Breast epithelium (tissue), 4 donors: ENCODE data around the gene SLC6A3. TPM values are rescaled to one million over a fixed set of nuclear protein-coding genes. Genes with fewer than 3 reads are reported as not detected.

ENCODE experiments used
- DNase-seq, 2 donors: peaks; one replicate each; pipeline ENCODE4 v3.0.0-alpha.2; 2019; ENCODE audit warnings: low spot score in 2 of 2
- H3K27ac ChIP-seq, 2 donors: fragments of 200-600 bp; sonication (generic) in 1 of 2; one replicate each; pipeline ENCODE4 v1.5.1; 2016 to 2019; ENCODE audit warnings: mild to moderate bottlenecking in 1 of 2
- H3K27me3 ChIP-seq, 2 donors: fragments of 200-600 bp; sonication (generic) in 1 of 2; one replicate each; pipeline versions ENCODE4 v1.5.1 to v1.6.0; 2017 to 2019; ENCODE audit warnings: control low read depth in 1 of 2, mild to moderate bottlenecking in 1 of 2
- H3K36me3 ChIP-seq: fragments of 200-600 bp; one replicate; pipeline ENCODE4 v1.5.1; 2019
- H3K4me1 ChIP-seq, 2 donors: fragments of 200-600 bp; sonication (generic); one replicate each; pipeline ENCODE4 v1.5.1; 2016 to 2019; ENCODE audit warnings: control low read depth in 1 of 2
- H3K4me3 ChIP-seq, 3 donors: fragments of 200-600 bp; sonication (generic); 1 replicate in 2 of 3; 2 replicates in 1 of 3; pipeline ENCODE4 v1.5.1; 2016 to 2019; ENCODE audit warnings: mild to moderate bottlenecking in 3 of 3, moderate library complexity in 2 of 3
- H3K9me3 ChIP-seq, 2 donors: fragments of 200-600 bp; sonication (generic) in 1 of 2; one replicate each; pipeline ENCODE4 v1.5.1; 2016 to 2019; ENCODE audit warnings: control low read depth in 1 of 2
- POLR2A ChIP-seq: fragments of 450-650 bp; IDR thresholded peaks from one replicate; pipeline ENCODE4 v1.6.1; 2016; ENCODE audit warnings: antibody characterized with exemption, mild to moderate bottlenecking, moderate library complexity
- POLR2AphosphoS5 ChIP-seq, 3 donors: sonication (generic); formaldehyde crosslinking; IDR thresholded peaks; one replicate each; pipeline ENCODE4 v1.6.1; 2017; ENCODE audit warnings: antibody characterized with exemption in 3 of 3
- intact Hi-C: fragments of 100-400 bp; cut with DNase I; formaldehyde crosslinking; loops from one replicate; pipeline ENCODE4 v1.15.1; 2023; ENCODE audit warnings: low total_unique reads
- total RNA-seq, 3 donors: library from RNA; depleted of rRNA; stranded (reverse); fragments of >200 nt; gene quantifications; one replicate each; pipeline ENCODE4 v1.1.0, GENCODE V29; 2016
- TF ChIP-seq, protein P1 (sequence below), 3 donors: fragments of 450-650 bp; IDR thresholded peaks; one replicate each; pipeline ENCODE4 v1.5.1; 2016 to 2017; ENCODE audit warnings: antibody characterized with exemption in 3 of 3, mild to moderate bottlenecking in 3 of 3, moderate library complexity in 3 of 3

SLC6A3 gene
- under 1 TPM; under 0.01 to 0.32 (median 0.15) TPM for total RNA-seq

DNA sequence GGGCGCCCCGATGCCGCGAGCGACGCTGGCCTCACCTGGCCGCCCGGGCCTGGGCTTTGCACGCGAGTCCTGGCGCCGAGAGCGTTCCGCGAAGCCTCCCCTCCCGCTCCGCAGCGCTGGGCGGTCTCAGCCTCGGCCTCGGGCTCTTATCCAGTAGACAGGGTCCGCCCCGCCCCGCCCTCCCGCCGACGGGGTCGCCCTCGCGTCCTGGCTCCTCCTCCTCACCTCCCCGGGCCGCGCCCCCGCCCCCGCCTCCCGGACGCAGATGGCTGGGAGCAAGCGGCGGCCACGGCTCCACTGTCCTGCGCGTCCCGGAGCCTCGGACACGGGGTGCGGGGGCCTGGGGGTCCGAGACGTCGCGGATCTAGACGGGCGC, at the start of gene SLC6A3:
SLC6A3 (minus strand) TSS at position 128 of the 376 bp plus-strand sequence. CDS start 2,243 bp downstream, outside the sequence.
- Histone ChIP-seq H3K27ac (no peak within 1 kb of the TSS), H3K4me1 (peaks cover 0 to 10% of the 10 kb centered on the region in 2 donors), H3K9me3 (peaks cover 0 to 2% of the 10 kb centered on the region in 2 donors), H3K4me3 (peak within 1 kb of the TSS in 2 of 3 donors; percentile 31 to 51), H3K27me3 (peaks cover 0 to 76% of the 10 kb centered on the region in 2 donors), H3K36me3 (no peaks in the 10 kb centered on the region)
- no peak for DNase-seq
- TF ChIP-seq POLR2A (no peak), POLR2AphosphoS5 (IDR thresholded peaks at IDR 0.05) (no peak)
- TF ChIP-seq, protein P1, sequence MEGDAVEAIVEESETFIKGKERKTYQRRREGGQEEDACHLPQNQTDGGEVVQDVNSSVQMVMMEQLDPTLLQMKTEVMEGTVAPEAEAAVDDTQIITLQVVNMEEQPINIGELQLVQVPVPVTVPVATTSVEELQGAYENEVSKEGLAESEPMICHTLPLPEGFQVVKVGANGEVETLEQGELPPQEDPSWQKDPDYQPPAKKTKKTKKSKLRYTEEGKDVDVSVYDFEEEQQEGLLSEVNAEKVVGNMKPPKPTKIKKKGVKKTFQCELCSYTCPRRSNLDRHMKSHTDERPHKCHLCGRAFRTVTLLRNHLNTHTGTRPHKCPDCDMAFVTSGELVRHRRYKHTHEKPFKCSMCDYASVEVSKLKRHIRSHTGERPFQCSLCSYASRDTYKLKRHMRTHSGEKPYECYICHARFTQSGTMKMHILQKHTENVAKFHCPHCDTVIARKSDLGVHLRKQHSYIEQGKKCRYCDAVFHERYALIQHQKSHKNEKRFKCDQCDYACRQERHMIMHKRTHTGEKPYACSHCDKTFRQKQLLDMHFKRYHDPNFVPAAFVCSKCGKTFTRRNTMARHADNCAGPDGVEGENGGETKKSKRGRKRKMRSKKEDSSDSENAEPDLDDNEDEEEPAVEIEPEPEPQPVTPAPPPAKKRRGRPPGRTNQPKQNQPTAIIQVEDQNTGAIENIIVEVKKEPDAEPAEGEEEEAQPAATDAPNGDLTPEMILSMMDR (IDR thresholded peaks at IDR 0.05), result no peak
- intact Hi-C loops, result no loop called here

DNA sequence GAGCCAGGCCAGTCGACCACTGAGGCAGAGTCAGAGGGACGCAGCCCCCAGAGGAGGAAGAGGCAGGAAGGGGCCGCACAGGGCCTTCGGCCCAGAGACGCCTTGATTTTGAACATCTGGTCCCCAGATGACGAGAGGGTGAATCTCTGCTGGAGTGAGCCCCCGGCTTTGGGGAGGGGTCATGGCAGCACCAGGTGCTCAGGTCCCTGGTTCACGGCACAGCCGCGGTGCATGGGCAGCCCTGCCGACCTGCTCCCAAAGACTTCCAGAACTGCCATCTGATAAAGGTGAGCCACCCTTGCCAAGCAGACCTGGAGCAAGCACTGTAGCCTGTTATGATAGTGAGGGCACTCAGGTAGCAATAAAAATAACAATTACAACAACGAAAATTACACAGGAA, 48.7 kb upstream of the SLC6A3 start:
- Histone ChIP-seq H3K27ac (no peak overlapping the region), H3K9me3 (no peaks in the 10 kb centered on the region), H3K36me3 (no peaks in the 10 kb centered on the region), H3K4me3 (no peak overlapping the region), H3K4me1 (no peaks in the 10 kb centered on the region), H3K27me3 (no peaks in the 10 kb centered on the region)
- intact Hi-C loops, result no loop called here
- DNase-seq, result no peak
- TF ChIP-seq POLR2AphosphoS5 (IDR thresholded peaks at IDR 0.05), result no peak
- TF ChIP-seq, protein P1 (IDR thresholded peaks at IDR 0.05), result no peak
- no peak for TF ChIP-seq POLR2A

DNA sequence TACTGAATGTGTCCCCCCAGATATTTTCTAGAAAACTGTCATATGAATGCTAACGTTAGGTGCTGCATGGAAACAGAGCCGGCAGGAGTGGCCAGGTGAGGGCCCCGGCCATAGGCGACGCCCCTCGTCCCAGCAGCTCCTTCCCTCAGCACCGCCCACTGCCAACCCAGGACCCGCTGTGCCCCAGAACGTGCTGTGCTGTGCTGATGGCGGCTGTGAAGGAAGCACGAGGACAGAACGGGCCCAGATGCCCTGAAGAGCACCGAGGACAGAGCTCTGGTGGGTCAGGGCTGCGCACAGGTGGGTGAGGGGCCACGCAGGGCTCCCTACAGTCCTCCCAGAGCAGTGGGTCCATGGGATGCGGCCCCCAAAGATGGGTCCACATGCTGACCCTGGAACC, 48.2 kb upstream of the SLC6A3 start:
- TF ChIP-seq, protein P1 (IDR thresholded peaks at IDR 0.05), result no peak
- TF ChIP-seq POLR2AphosphoS5 (IDR thresholded peaks at IDR 0.05), result no peak
- DNase-seq, result no peak
- no peak overlapping the region for H3K4me3 ChIP-seq
- no peaks in the 10 kb centered on the region for H3K9me3 ChIP-seq
- intact Hi-C loops, result no loop called here
- no peaks in the 10 kb centered on the region for H3K27me3 ChIP-seq
- no peak overlapping the region for H3K27ac ChIP-seq
- no peaks in the 10 kb centered on the region for H3K4me1 ChIP-seq
- H3K36me3 ChIP-seq, result no peaks in the 10 kb centered on the region

DNA sequence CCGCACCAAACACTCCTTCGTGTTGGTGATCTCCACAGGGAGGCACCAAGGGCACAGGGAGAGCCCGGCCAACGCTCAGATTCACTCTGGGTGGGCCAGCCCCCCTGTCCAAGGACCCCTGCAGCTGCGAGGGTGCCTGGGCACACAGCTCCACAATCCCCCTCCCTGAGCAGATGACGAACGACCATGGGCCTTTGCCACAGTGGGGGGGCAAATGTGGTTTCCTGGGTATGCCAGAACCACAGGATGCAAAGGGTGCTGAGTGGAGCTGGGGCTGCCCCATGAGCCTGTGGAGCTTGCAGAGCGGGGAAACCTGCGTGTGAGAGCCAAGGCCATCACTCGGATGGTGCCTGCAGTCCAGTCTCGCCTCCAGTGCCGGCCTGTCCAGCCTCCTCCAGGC, 47.5 kb upstream of the SLC6A3 start:
- no peaks in the 10 kb centered on the region for H3K27me3 ChIP-seq

DNA sequence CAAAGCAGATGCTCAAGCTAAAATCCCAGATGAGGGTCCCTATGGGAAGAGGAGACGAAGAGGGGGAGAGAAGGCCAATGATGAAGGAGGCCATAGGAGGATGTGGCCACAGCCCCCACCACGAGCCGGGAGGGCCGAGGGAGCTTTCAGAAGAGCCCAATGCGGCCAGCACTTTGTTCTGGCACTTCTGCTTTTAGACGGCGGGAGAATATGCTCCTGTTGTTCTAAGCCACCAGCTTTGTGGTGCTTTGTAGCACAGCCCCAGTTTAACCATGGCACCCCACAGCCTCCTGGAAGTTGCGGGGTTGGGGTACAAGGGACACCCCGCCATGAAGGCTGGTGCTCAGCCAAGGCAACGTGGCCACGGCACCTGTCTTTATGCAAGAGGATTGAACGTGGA, 45.1 kb upstream of the SLC6A3 start:
- Histone ChIP-seq H3K4me1 (no peaks in the 10 kb centered on the region), H3K36me3 (no peaks in the 10 kb centered on the region), H3K27ac (no peak overlapping the region), H3K27me3 (no peaks in the 10 kb centered on the region), H3K9me3 (no peaks in the 10 kb centered on the region), H3K4me3 (no peak overlapping the region)
- TF ChIP-seq POLR2A (no peak), POLR2AphosphoS5 (IDR thresholded peaks at IDR 0.05) (no peak)
- TF ChIP-seq, protein P1 (IDR thresholded peaks at IDR 0.05), result no peak
- intact Hi-C loops, result no loop called here
- DNase-seq, result no peak

More for the DNA sequence above, 47.5 kb upstream of the SLC6A3 start:
- H3K9me3 ChIP-seq, result no peaks in the 10 kb centered on the region
- no peak overlapping the region for H3K27ac ChIP-seq
- H3K36me3 ChIP-seq, result no peaks in the 10 kb centered on the region
- intact Hi-C loops, result no loop called here
- H3K4me3 ChIP-seq, result no peak overlapping the region
- no peak for DNase-seq
- H3K4me1 ChIP-seq, result no peaks in the 10 kb centered on the region
- TF ChIP-seq POLR2A (no peak), POLR2AphosphoS5 (IDR thresholded peaks at IDR 0.05) (no peak)
- TF ChIP-seq, protein P1 (IDR thresholded peaks at IDR 0.05), result no peak
